HCT116 (cell line): ENCODE data around the gene EIF2D. TPM values are rescaled to one million over a fixed set of nuclear protein-coding genes. Genes with fewer than 3 reads are reported as not detected.

Experiments
- ATAC-seq: fragments of 200-7000 bp; cut with Tn5 transposase; 2 replicates; pipeline ENCODE4 v1.9.1; 2020; ENCODE audit warnings: mild to moderate bottlenecking, moderate library complexity
- BruUV-seq: library from RNA; stranded (reverse); fragments of 400-500 nt; replicated peaks from 2 replicates; lab custom pipeline; 2021; lab: Mats Ljungman, UMichigan
- CTCF ChIA-PET: fragments of 300-600 bp; sonication (Branson Sonifier 250); formaldehyde crosslinking; loops from one replicate; lab custom pipeline; 2021; ENCODE audit warnings: antibody characterized with exemption; lab: Charles Lee
- POLR2A ChIA-PET: fragments of 300-600, 350-600 bp; sonication (Branson Sonifier 250); formaldehyde crosslinking; loops from one replicate; lab custom pipeline; 2021; ENCODE audit warnings: antibody characterized with exemption; lab: Charles Lee
- RAD21 ChIA-PET, 2 experiments: fragments of 300-600 bp; sonication (Branson Sonifier 250); formaldehyde crosslinking; loops; one replicate each; lab custom pipeline; 2023; ENCODE audit warnings: low total read pairs in 2 of 2; ENCODE audit not compliant: uncharacterized antibody in 2 of 2, unreplicated experiment in 2 of 2, low non-redundant PET in 1 of 2; lab: Charles Lee
- DNase-seq: peaks from one replicate; pipeline ENCODE4 v3.0.0-alpha.2; 2010; ENCODE audit warnings: low read depth, low spot score
- H2AFZ ChIP-seq: fragments of 200-600 bp; shearing (Covaris generic), sonication (generic); 2 replicates; pipeline ENCODE4 v1.6.1; 2017; ENCODE audit warnings: low read depth, mixed run types, mixed read lengths, antibody characterized with exemption, low read length; ENCODE audit not compliant: poor library complexity, severe bottlenecking
- H3K27ac ChIP-seq: 2 replicates; pipeline ENCODE4 v1.5.1; 2012; ENCODE audit warnings: low read depth, low read length
- H3K27me3 ChIP-seq: fragments of 200-600 bp; sonication (generic); 2 replicates; pipeline ENCODE4 v1.6.1; 2016; ENCODE audit warnings: mixed run types, low read length, mixed read lengths; ENCODE audit not compliant: insufficient read depth
- H3K36me3 ChIP-seq, 2 experiments: fragments of 200-500 bp in 1 of 2; fragments of 200-600 bp in 1 of 2; sonication (Bioruptor generic) in 1 of 2; sonication (generic) in 1 of 2; 2 replicates each; pipeline versions ENCODE4 v1.5.1 to v1.6.1; 2014 to 2016; ENCODE audit warnings: low read length in 2 of 2, inconsistent platforms in 1 of 2, mixed read lengths in 1 of 2, mixed run types in 1 of 2; ENCODE audit not compliant: insufficient read depth in 2 of 2, control insufficient read depth in 1 of 2
- H3K4me1 ChIP-seq, 2 experiments: fragments of 200-600 bp in 1 of 2; sonication (generic) in 1 of 2; 2 replicates each; pipeline versions ENCODE4 v1.5.1 to v1.6.1; 2012 to 2017; ENCODE audit warnings: low read length in 2 of 2, inconsistent platforms in 1 of 2, mild to moderate bottlenecking in 1 of 2, mixed read lengths in 1 of 2, mixed run types in 1 of 2, moderate library complexity in 1 of 2; ENCODE audit not compliant: insufficient read depth in 2 of 2, control insufficient read depth in 1 of 2
- H3K4me2 ChIP-seq: fragments of 200-600 bp; sonication (generic); 2 replicates; pipeline ENCODE4 v1.6.1; 2017; ENCODE audit warnings: mixed run types, low read length, mixed read lengths
- H3K4me3 ChIP-seq, 2 experiments: fragments of 200-600 bp in 1 of 2; sonication (generic) in 1 of 2; replicated peaks in 1 of 2; 2 replicates each; pipeline ENCODE4 v1.5.1; 2011 to 2016; ENCODE audit warnings: low read length in 2 of 2, control low read depth in 1 of 2, low read depth in 1 of 2, mild to moderate bottlenecking in 1 of 2, mixed read lengths in 1 of 2, mixed run types in 1 of 2
- H3K79me2 ChIP-seq: fragments of 200-600 bp; sonication (generic); 2 replicates; pipeline ENCODE4 v1.6.1; 2017; ENCODE audit warnings: mild to moderate bottlenecking, mixed run types, low read length, moderate library complexity, mixed read lengths; ENCODE audit not compliant: insufficient read depth
- H3K9ac ChIP-seq: fragments of 200-600 bp; sonication (generic); 2 replicates; pipeline ENCODE4 v1.6.1; 2016; ENCODE audit warnings: low read length, mixed read lengths
- H3K9me2 ChIP-seq: fragments of 200-600 bp; sonication (generic), shearing (Covaris generic); 2 replicates; pipeline ENCODE4 v1.6.1; 2017; ENCODE audit warnings: mixed run types, mild to moderate bottlenecking, moderate library complexity; ENCODE audit not compliant: insufficient read depth
- H3K9me3 ChIP-seq, 2 experiments: fragments of 200-500 bp in 1 of 2; fragments of 200-600 bp in 1 of 2; sonication (Bioruptor generic) in 1 of 2; sonication (generic) in 1 of 2; 2 replicates each; pipeline ENCODE4 v1.6.1; 2014 to 2017; ENCODE audit warnings: low read length in 2 of 2, mixed read lengths in 2 of 2, inconsistent platforms in 1 of 2, low read depth in 1 of 2, mild to moderate bottlenecking in 1 of 2, mixed run types in 1 of 2, moderate library complexity in 1 of 2; ENCODE audit not compliant: control insufficient read depth in 1 of 2, insufficient read depth in 1 of 2
- H4K20me1 ChIP-seq: fragments of 200-600 bp; sonication (generic), shearing (Covaris generic); 2 replicates; pipeline ENCODE4 v1.6.1; 2017; ENCODE audit warnings: mixed run types, mild to moderate bottlenecking, moderate library complexity; ENCODE audit not compliant: insufficient read depth
- CEBPB ChIP-seq: IDR thresholded peaks from 2 replicates; pipeline ENCODE4 v1.6.1; 2012; ENCODE audit warnings: low read depth
- EGR1 ChIP-seq: IDR thresholded peaks from 2 replicates; pipeline ENCODE4 v1.6.1; 2012; ENCODE audit warnings: low read depth
- EZH2 ChIP-seq: fragments of 200-600 bp; sonication (generic); IDR thresholded peaks from 2 replicates; pipeline ENCODE4 v1.6.1; 2017; ENCODE audit warnings: antibody characterized with exemption, mixed run types
- EZH2phosphoT487 ChIP-seq: fragments of 200-600 bp; IDR thresholded peaks from 2 replicates; pipeline ENCODE4 v1.6.1; 2018; ENCODE audit warnings: antibody characterized with exemption, borderline replicate concordance
- FOSL1 ChIP-seq: IDR thresholded peaks from 2 replicates; pipeline ENCODE4 v1.6.1; 2012; ENCODE audit warnings: low read depth
- POLR2A ChIP-seq: IDR thresholded peaks from 2 replicates; pipeline ENCODE4 v1.7.0; 2011; ENCODE audit warnings: borderline replicate concordance; ENCODE audit not compliant: insufficient read depth, insufficient read length; ENCODE audit errors: extremely low read depth
- POLR2AphosphoS5 ChIP-seq: IDR thresholded peaks from 2 replicates; pipeline ENCODE4 v1.6.1; 2011; ENCODE audit warnings: mild to moderate bottlenecking, low read depth, low read length, moderate library complexity
- RAD21 ChIP-seq: IDR thresholded peaks from 2 replicates; pipeline ENCODE4 v1.6.1; 2012; ENCODE audit warnings: low read depth, mild to moderate bottlenecking
- SIN3A ChIP-seq: IDR thresholded peaks from 2 replicates; pipeline ENCODE4 v1.6.1; 2012; ENCODE audit warnings: low read depth
- SRF ChIP-seq: IDR thresholded peaks from 2 replicates; pipeline ENCODE4 v1.6.1; 2012; ENCODE audit warnings: low read depth
- YY1 ChIP-seq: IDR thresholded peaks from 2 replicates; pipeline ENCODE4 v1.6.1; 2011; ENCODE audit warnings: low read length, low read depth, moderate library complexity, mild to moderate bottlenecking; ENCODE audit not compliant: insufficient replicate concordance; ENCODE audit errors: extremely low read depth
- intact Hi-C: fragments of 100-400 bp; cut with micrococcal nuclease; formaldehyde crosslinking; loops from 2 replicates; pipeline ENCODE4 v1.10.0; 2022
- total RNA-seq: library from RNA; stranded (reverse); gene quantifications from one replicate; pipeline ENCODE4 v1.2.1, GENCODE V29; 2021; ENCODE audit not compliant: unreplicated experiment
- TF ChIP-seq, protein P1 (sequence below): IDR thresholded peaks from 2 replicates; pipeline ENCODE4 v1.6.1; 2012
- TF ChIP-seq, protein P2 (sequence below), 3 experiments: fragments of 200-600 bp in 1 of 3; sonication (generic) in 1 of 3; IDR thresholded peaks in 2 of 3; conservative IDR thresholded peaks in 1 of 3; 2 replicates each; pipeline ENCODE4 v1.5.1; 2012 to 2017; ENCODE audit warnings: low read depth in 2 of 3, low read length in 2 of 3, antibody characterized with exemption in 1 of 3, borderline replicate concordance in 1 of 3, control low read depth in 1 of 3, mild to moderate bottlenecking in 1 of 3, mixed read lengths in 1 of 3, mixed run types in 1 of 3, moderate library complexity in 1 of 3; ENCODE audit not compliant: insufficient read depth in 1 of 3
- TF ChIP-seq, protein P3 (sequence below): IDR thresholded peaks from 2 replicates; pipeline ENCODE4 v1.6.1; 2012
- TF ChIP-seq, protein P4 (sequence below): IDR thresholded peaks from 2 replicates; pipeline ENCODE4 v1.6.1; 2012; ENCODE audit warnings: low read depth

EIF2D gene
- total RNA-seq, 1 experiment from 2014 or later = 54.8 TPM

DNA sequence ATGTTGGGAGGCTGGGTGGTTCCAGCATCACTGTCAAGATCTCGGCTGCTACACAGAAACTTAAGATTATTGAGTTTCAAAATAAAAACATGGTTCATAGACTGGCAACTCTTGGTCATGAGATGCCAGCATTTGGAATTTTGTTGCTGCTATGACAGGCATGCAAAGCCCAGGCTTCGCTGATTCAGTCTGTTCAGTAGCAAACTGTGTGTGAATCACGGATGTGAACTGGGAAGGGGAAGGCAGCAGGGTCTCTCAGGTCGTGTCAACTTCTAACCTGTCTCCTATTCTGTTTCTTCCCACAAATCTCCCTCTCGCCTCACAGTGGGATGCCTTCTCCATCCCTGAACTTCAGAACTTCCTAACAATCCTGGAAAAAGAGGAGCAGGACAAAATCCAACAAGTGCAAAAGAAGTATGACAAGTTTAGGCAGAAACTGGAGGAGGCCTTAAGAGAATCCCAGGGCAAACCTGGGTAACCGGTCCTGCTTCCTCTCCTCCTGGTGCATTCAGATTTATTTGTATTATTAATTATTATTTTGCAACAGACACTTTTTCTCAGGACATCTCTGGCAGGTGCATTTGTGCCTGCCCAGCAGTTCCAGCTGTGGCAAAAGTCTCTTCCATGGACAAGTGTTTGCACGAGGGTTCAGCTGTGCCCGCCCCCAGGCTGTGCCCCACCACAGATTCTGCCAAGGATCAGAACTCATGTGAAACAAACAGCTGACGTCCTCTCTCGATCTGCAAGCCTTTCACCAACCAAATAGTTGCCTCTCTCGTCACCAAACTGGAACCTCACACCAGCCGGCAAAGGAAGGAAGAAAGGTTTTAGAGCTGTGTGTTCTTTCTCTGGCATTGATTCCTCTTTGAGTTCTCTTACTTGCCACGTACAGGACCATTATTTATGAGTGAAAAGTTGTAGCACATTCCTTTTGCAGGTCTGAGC, 25.5 kb downstream of the EIF2D start:
- H3K4me3 ChIP-seq = no peak overlapping the region
- DNase-seq (no peak), ATAC-seq (no peak)
- intact Hi-C loops = no loop called here
- TF ChIP-seq, protein P1, sequence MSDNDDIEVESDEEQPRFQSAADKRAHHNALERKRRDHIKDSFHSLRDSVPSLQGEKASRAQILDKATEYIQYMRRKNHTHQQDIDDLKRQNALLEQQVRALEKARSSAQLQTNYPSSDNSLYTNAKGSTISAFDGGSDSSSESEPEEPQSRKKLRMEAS = no peak
- TF ChIP-seq CEBPB (no peak), RAD21 (no peak), EZH2 (no peak), SRF (no peak), FOSL1 (no peak), EZH2phosphoT487 (no peak), POLR2AphosphoS5 (no peak), POLR2A (no peak), SIN3A (no peak), EGR1 (no peak), YY1 (no peak)
- TF ChIP-seq, protein P2, sequence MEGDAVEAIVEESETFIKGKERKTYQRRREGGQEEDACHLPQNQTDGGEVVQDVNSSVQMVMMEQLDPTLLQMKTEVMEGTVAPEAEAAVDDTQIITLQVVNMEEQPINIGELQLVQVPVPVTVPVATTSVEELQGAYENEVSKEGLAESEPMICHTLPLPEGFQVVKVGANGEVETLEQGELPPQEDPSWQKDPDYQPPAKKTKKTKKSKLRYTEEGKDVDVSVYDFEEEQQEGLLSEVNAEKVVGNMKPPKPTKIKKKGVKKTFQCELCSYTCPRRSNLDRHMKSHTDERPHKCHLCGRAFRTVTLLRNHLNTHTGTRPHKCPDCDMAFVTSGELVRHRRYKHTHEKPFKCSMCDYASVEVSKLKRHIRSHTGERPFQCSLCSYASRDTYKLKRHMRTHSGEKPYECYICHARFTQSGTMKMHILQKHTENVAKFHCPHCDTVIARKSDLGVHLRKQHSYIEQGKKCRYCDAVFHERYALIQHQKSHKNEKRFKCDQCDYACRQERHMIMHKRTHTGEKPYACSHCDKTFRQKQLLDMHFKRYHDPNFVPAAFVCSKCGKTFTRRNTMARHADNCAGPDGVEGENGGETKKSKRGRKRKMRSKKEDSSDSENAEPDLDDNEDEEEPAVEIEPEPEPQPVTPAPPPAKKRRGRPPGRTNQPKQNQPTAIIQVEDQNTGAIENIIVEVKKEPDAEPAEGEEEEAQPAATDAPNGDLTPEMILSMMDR (IDR thresholded peaks at IDR 0.05 in 2 of 3, conservative IDR thresholded peaks at IDR 0.05 in 1 of 3; ENCODE audit: borderline replicate concordance in 1 of 3, insufficient read depth in 1 of 3, low read depth in 2 of 3, low read length in 2 of 3) = no peak
- TF ChIP-seq, protein P3, sequence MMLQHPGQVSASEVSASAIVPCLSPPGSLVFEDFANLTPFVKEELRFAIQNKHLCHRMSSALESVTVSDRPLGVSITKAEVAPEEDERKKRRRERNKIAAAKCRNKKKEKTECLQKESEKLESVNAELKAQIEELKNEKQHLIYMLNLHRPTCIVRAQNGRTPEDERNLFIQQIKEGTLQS = no peak
- TF ChIP-seq, protein P4, sequence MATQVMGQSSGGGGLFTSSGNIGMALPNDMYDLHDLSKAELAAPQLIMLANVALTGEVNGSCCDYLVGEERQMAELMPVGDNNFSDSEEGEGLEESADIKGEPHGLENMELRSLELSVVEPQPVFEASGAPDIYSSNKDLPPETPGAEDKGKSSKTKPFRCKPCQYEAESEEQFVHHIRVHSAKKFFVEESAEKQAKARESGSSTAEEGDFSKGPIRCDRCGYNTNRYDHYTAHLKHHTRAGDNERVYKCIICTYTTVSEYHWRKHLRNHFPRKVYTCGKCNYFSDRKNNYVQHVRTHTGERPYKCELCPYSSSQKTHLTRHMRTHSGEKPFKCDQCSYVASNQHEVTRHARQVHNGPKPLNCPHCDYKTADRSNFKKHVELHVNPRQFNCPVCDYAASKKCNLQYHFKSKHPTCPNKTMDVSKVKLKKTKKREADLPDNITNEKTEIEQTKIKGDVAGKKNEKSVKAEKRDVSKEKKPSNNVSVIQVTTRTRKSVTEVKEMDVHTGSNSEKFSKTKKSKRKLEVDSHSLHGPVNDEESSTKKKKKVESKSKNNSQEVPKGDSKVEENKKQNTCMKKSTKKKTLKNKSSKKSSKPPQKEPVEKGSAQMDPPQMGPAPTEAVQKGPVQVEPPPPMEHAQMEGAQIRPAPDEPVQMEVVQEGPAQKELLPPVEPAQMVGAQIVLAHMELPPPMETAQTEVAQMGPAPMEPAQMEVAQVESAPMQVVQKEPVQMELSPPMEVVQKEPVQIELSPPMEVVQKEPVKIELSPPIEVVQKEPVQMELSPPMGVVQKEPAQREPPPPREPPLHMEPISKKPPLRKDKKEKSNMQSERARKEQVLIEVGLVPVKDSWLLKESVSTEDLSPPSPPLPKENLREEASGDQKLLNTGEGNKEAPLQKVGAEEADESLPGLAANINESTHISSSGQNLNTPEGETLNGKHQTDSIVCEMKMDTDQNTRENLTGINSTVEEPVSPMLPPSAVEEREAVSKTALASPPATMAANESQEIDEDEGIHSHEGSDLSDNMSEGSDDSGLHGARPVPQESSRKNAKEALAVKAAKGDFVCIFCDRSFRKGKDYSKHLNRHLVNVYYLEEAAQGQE = no peak
- CTCF ChIA-PET = interaction anchor here (1.3 to 6.9 kb wide), 4 partner anchors 26 to 107 kb away, joined by 3 to 96 read pairs (median 4); no protein-coding TSS in a partner anchor
- RAD21 ChIA-PET = no interaction called here
- no peak overlapping the region for H3K27ac ChIP-seq
- H2AFZ ChIP-seq = no peak overlapping the region
- H3K79me2 ChIP-seq = no peaks in the 10 kb centered on the region
- H3K27me3 ChIP-seq = no peaks in the 10 kb centered on the region
- H3K4me2 ChIP-seq = no peak overlapping the region
- POLR2A ChIA-PET = no interaction called here
- no peaks in the 10 kb centered on the region for H3K9me3 ChIP-seq
- H3K9ac ChIP-seq = no peak overlapping the region
- peaks cover 0 to 1% of the 10 kb centered on the region in 2 experiments; a peak in 1 of 4 replicates for H3K36me3 ChIP-seq
- no peaks in the 10 kb centered on the region for H3K9me2 ChIP-seq
- H3K4me1 ChIP-seq = peaks cover 4 to 20% of the 10 kb centered on the region in 2 experiments; a peak in 3 of 4 replicates
- no peaks in the 10 kb centered on the region for H4K20me1 ChIP-seq
- BruUV-seq = no TSS peak
